PFSK-1 (cell line): Measurements from ENCODE around the gene GABRQ.

Source experiments
- FOXP2 ChIP-seq: optimal IDR thresholded peaks from 2 replicates; pipeline ENCODE3; 2011; ENCODE audit warnings: borderline replicate concordance, control low read depth, inconsistent platforms; ENCODE audit not compliant: insufficient read depth; ENCODE audit errors: extremely low read length, extremely low read depth
- POLR2AphosphoS5 ChIP-seq: IDR thresholded peaks from 2 replicates; pipeline ENCODE4 v1.6.1; 2012; ENCODE audit warnings: low read depth, mild to moderate bottlenecking, control low read depth, low read length, moderate library complexity
- SIN3A ChIP-seq: IDR thresholded peaks from 2 replicates; pipeline ENCODE4 v1.6.1; 2012; ENCODE audit warnings: mild to moderate bottlenecking, low read length, moderate library complexity, borderline replicate concordance; ENCODE audit not compliant: insufficient read depth
- TAF1 ChIP-seq: IDR thresholded peaks from 2 replicates; pipeline ENCODE4 v1.6.1; 2012; ENCODE audit warnings: low read length, control low read depth, borderline replicate concordance; ENCODE audit not compliant: insufficient read depth
- TF ChIP-seq, protein P1 (sequence below), 2 experiments: IDR thresholded peaks; 2 replicates each; pipeline versions ENCODE4 v1.6.1 to v1.8.0; 2011 to 2012; ENCODE audit warnings: low read depth in 2 of 2, low read length in 2 of 2, control low read depth in 1 of 2, inconsistent platforms in 1 of 2, mild to moderate bottlenecking in 1 of 2, moderate library complexity in 1 of 2; ENCODE audit not compliant: insufficient read depth in 1 of 2

GABRQ gene

GRCh38 chrX:152640034-152640818, 2.5 kb downstream of the GABRQ start:
- TF ChIP-seq FOXP2 (no peak), SIN3A (no peak), TAF1 (no peak), POLR2AphosphoS5 (no peak)
- TF ChIP-seq, protein P1, sequence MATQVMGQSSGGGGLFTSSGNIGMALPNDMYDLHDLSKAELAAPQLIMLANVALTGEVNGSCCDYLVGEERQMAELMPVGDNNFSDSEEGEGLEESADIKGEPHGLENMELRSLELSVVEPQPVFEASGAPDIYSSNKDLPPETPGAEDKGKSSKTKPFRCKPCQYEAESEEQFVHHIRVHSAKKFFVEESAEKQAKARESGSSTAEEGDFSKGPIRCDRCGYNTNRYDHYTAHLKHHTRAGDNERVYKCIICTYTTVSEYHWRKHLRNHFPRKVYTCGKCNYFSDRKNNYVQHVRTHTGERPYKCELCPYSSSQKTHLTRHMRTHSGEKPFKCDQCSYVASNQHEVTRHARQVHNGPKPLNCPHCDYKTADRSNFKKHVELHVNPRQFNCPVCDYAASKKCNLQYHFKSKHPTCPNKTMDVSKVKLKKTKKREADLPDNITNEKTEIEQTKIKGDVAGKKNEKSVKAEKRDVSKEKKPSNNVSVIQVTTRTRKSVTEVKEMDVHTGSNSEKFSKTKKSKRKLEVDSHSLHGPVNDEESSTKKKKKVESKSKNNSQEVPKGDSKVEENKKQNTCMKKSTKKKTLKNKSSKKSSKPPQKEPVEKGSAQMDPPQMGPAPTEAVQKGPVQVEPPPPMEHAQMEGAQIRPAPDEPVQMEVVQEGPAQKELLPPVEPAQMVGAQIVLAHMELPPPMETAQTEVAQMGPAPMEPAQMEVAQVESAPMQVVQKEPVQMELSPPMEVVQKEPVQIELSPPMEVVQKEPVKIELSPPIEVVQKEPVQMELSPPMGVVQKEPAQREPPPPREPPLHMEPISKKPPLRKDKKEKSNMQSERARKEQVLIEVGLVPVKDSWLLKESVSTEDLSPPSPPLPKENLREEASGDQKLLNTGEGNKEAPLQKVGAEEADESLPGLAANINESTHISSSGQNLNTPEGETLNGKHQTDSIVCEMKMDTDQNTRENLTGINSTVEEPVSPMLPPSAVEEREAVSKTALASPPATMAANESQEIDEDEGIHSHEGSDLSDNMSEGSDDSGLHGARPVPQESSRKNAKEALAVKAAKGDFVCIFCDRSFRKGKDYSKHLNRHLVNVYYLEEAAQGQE (IDR thresholded peaks at IDR 0.05; ENCODE audit: insufficient read depth in 1 of 2, low read depth in 2 of 2, low read length in 2 of 2) = no peak

GRCh38 chrX:152641256-152641875, 3.7 kb downstream of the GABRQ start:
- TF ChIP-seq TAF1 = no peak
- TF ChIP-seq, protein P1 (IDR thresholded peaks at IDR 0.05; ENCODE audit: insufficient read depth in 1 of 2, low read depth in 2 of 2, low read length in 2 of 2) = no peak
- no peak for TF ChIP-seq SIN3A
- no peak for TF ChIP-seq FOXP2

DNA sequence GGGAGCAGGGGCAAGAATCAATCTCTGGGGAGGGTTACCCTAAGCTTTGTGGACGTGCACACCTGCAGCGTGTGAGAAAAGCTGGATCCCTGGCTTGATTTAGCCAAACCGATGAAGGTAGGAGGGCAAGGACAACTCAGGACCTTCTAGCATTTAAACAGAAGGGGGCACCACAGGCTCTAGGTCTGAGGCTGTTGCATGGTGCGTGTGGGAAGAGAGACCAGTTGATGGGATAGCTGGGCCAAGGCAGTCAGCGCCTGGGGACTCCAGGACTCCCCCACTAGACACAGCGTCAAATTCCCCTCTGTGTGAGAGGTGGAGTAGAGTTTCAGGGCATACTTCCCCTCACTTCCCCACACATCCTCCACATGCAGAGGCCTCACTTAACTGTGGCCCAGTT, 4.3 kb downstream of the GABRQ start:
- TF ChIP-seq TAF1 (no peak), FOXP2 (no peak), POLR2AphosphoS5 (no peak), SIN3A (no peak)
- TF ChIP-seq, protein P1 (IDR thresholded peaks at IDR 0.05; ENCODE audit: insufficient read depth in 1 of 2, low read depth in 2 of 2, low read length in 2 of 2) = no peak

DNA sequence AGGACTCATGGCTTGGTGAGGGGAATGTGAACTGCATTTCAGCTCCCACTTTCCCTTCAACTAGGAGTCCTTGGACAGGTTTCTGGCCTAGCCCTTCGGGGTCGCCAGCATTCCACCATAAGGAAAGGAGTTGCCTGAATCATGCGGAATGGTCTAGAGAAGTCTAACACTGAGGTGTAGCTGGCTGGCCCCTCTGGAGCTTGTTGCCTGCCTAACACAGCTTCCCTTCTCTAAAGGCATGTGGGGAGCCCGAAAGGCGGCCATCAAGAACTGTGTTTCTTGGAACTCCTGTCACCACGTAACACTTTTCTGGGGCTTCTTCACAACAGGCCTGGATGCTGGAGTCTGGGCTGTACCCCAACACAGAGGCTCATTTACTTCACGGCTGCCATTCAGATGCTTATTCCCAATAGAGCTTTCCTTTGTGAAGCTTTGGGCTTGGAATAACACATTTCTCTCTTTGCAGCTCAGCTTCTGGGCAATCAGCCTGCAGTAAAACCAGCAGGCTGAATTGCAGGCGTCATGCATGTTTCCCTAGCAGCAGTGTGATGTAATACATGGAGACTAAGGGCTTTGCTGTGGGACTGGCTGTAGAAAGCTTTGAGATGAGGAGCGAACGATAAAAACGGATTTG, 5.4 kb downstream of the GABRQ start:
- TF ChIP-seq POLR2AphosphoS5 (no peak), SIN3A (no peak), TAF1 (no peak)

DNA sequence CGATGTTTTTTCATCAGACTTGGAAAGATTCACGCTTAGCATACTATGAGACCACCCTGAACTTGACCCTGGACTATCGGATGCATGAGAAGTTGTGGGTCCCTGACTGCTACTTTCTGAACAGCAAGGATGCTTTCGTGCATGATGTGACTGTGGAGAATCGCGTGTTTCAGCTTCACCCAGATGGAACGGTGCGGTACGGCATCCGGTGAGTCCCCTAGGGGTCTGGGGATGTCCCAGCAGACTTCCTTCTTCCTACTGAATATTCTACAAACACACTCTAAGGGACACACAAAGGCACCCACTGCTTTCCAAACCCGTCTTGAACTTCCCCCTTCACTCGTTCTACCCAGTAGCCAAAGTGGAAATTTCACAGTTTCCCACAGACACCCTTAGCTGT, 9.3 kb downstream of the GABRQ start:
- no peak for TF ChIP-seq FOXP2
- TF ChIP-seq, protein P1 (IDR thresholded peaks at IDR 0.05; ENCODE audit: insufficient read depth in 1 of 2, low read depth in 2 of 2, low read length in 2 of 2) = no peak
- no peak for TF ChIP-seq TAF1
- no peak for TF ChIP-seq POLR2AphosphoS5
- TF ChIP-seq SIN3A = no peak
